ENCODE results near the gene NECAP2. TPM values are rescaled to one million over a fixed set of nuclear protein-coding genes. Genes with fewer than 3 reads are reported as not detected.
"Not testable (repeated sequence)": the region's sequence is repeated elsewhere in the genome, so short reads cannot be mapped to it uniquely, and the experiment has no call there.

Gene NECAP2
- total RNA-seq, 1 donor from 2014 or later = 51.3 TPM

GRCh38 chr1:16425125-16426025 is 15.1 kb upstream of the NECAP2 start:
- DNase-seq (ENCODE audit: low spot score) = no peak

GRCh38 chr1:16430606-16431005 is 9.9 kb upstream of the NECAP2 start:
- DNase-seq (ENCODE audit: low spot score) = no peak

- no peak for DNase-seq (ENCODE audit: low spot score)
Measured at GRCh38 chr1:16433030-16433429, 7.5 kb upstream of the NECAP2 start.

GRCh38 chr1:16434007-16434406 is 6.5 kb upstream of the NECAP2 start:
- DNase-seq (ENCODE audit: low spot score) = no peak

- DNase-seq (ENCODE audit: low spot score) = no peak
Measured at GRCh38 chr1:16434501-16434900, 6.0 kb upstream of the NECAP2 start.

GRCh38 chr1:16436946-16437474 is 3.5 kb upstream of the NECAP2 start, which contains the start of gene SPATA21:
SPATA21 (minus strand) TSS chr1:16437424; CDS start chr1:16431371, 6,053 bp downstream.
- no peak for DNase-seq (ENCODE audit: low spot score)

GRCh38 chr1:16438516-16438915 is 2.0 kb upstream of the NECAP2 start:
- DNase-seq (ENCODE audit: low spot score) = no peak

GRCh38 chr1:16438924-16439323 is 1.6 kb upstream of the NECAP2 start:
- no peak for DNase-seq (ENCODE audit: low spot score)

DNA sequence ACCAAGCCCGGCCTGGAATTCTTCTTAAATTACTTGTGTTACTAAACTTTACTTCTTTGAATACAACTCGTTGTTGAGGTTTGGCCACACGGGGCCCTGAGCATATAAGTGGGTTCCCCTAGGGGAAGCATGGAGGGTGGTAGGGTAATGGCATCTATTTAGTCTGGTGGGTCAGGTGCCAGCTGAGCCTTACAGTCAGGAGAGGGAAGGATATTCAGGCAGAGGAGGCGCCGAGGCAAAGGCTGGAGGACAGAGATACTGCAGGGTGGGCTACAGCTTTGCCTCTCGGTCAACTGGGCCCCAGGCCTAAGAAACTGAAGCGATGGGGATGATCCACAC is 424 bp upstream of the NECAP2 start:
- no peak for DNase-seq (ENCODE audit: low spot score)

DNA sequence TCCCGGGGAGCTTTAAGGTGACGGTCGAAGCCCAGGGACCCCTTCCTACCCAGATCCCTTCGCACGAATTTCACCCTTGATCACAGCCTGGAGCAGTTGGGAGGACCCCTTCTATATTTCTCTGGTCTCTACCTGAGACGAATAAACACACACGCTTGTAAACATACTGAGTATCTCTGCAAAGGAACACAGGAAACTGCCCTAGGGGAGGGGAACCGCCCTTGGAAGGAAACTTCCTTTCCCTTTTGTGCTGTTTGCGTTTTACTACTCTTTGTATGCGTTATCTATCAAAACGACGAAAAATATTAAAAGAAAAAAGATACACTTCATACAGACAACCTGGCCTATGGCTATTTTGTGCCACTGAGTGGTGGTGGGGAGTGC is 750 bp downstream of the NECAP2 start:
- DNase-seq (ENCODE audit: low spot score) = peak; percentile 10

DNA sequence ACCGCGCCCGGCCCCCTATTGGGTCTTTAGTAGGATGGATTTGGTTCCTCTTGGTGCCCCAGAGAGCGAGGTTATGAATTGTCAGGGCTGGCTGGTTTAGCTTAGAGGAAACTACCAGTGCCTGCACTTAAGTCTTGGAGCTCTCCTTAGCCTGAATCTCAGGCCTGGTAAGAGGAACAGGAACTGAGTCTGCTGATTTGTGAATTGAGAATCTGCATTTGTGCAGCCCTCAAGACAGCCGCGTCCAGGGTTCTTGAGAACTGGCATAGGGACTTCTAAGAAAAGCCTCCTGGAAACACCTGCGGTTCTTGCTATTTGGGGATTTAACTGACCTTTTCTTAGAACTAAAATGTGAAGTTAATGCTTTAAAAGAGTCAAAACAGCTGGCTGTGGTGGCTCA is 1.7 kb downstream of the NECAP2 start:
- DNase-seq (ENCODE audit: low spot score) = peak; percentile 27

DNA sequence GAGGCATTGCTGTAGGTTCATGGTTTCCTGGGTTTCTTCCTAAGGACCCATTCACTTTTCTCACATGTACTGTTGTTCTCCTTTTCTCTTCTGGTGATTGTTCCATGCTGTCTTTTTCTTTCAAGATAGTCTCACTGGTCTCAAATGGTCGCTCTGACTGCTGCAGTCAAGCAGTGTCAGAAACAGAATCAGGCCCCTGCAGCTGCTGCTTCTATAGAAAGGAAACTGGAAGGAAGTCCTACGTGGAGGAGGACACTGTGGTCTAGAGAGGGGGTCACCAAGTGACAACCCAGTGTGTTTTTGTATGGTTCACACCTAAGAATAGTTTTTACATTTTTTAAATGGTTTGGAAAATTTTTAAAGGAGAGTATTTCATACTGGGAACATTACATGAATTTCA is 2.4 kb downstream of the NECAP2 start:
- DNase-seq (ENCODE audit: low spot score) = no peak

DNA sequence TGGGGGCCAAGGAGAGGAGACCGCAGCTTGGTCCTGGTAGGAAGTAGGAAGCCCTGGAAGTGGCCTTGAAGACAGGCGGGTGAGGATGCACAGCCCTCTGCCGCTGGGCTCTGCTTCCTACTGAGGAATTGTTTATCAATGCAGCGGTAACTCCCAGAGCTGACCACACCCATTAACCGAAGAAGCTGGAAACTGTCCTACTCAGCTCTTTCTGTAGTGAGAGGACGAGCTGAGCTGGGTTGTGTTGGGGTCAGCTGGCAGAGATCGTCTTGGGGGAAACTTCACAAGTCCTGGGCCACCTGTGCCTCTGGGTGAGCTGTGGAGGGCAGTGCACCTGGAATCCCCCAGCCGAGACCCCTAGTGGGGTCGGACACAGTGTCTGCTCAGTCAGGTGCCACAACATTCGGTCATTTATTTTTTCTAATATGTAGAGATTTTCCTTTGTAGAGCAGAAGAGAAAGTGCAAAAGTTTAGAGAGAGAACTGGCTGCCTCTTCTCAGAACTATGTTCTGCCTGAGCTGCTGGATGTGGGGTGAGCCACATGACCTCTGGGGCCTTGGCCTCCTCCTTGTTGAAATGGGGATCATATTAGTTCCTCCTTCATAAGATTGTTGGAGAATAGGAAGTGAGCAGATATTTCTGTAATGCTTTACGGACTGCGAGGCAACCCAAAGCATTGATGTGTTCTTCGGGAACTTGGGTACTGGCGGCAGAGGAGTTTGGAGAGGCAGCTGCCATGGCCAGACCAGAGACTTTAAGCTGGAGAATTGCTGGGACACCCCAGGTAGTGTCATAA is 3.6 kb downstream of the NECAP2 start:
- peak; percentile 9 for DNase-seq (ENCODE audit: low spot score)

DNA sequence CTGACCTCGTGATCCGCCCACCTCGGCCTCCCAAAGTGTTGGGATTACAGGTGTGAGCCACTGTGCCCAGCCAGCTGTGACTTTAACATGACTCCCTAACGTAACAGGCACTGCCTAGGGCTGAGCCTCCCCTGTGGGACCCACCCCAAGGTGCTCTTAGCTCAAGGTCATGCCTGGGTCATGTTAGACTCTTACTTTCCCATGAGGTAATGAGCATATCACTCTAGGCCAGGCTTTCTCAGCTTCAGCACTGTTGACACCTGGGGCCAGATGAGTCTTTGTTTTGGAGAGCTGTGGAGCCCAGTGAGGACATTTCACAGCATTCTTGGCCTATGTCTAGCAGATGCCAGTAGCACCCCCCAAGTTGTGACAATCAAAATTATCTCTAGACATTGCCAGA is 4.5 kb downstream of the NECAP2 start:
- DNase-seq (ENCODE audit: low spot score) = no peak

- no peak for DNase-seq (ENCODE audit: low spot score)
Measured at GRCh38 chr1:16446116-16446515, 5.6 kb downstream of the NECAP2 start.

DNA sequence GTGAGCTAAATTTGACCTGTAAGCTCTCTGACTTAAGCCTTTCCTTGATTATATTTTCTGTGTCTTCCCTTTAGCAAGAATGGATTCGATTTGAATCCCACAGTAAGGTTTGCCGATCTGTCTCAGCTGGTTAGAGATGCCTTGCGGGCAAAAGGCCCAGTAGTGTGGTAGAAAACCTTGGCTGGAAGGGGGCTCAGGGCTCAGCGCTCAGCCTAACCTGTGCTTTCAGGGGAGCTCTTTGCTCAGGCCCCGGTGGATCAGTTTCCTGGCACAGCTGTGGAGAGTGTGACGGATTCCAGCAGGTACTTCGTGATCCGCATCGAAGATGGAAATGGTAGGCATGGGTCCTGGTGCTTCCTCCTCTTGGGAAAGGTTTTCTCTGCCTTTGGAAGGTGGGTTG is 7.1 kb downstream of the NECAP2 start:
- no peak for DNase-seq (ENCODE audit: low spot score)

DNA sequence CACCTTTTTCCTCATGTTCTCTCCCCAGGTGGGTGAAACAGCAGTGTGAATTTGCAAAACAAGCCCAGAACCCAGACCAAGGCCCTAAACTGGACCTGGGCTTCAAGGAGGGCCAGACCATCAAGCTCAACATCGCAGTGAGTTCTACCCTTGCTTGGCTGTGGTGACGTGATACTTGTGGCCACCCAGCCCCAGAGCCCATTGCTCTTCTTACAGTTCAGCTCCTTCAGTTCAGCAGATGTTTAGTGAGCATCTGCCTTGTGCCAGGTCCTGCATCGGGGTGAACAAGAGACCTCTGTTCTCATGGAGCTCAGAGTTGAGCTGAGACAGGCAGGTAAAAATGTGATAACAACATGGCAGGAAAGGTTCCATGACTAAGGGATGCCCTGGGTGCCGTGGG is 8.5 kb downstream of the NECAP2 start:
- DNase-seq (ENCODE audit: low spot score) = no peak

- DNase-seq (ENCODE audit: low spot score) = no peak
Measured at GRCh38 chr1:16449666-16450065, 9.1 kb downstream of the NECAP2 start.

DNA sequence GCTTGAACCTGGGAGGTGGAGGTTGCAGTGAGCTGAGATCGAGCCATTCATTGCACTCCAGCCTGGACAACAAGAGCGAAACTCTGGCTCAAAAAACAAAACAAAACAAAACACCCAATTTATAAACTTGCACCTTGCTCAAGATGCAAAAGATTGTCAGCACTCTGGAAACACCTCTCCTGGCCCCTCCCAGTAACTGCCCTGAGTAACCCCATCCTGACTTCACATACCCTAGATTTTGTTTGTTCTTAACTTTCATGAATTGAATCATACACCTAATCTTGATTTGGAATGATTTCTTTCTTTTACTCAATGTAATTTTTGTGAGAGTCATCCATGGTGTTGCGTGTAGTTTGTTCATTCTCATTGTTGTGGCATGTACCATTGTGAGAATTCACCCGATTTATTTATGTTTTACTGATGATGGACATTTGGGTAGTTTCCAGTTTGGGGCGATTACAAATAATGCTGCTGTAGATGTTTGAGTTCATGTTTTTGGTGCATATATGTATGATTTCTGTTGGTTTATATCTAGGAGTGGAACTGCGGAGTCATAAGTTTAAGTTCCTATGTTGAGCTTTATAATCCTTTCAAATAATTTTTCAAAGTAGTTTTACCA is 10.4 kb downstream of the NECAP2 start:
- DNase-seq (ENCODE audit: low spot score) = no peak

DNA sequence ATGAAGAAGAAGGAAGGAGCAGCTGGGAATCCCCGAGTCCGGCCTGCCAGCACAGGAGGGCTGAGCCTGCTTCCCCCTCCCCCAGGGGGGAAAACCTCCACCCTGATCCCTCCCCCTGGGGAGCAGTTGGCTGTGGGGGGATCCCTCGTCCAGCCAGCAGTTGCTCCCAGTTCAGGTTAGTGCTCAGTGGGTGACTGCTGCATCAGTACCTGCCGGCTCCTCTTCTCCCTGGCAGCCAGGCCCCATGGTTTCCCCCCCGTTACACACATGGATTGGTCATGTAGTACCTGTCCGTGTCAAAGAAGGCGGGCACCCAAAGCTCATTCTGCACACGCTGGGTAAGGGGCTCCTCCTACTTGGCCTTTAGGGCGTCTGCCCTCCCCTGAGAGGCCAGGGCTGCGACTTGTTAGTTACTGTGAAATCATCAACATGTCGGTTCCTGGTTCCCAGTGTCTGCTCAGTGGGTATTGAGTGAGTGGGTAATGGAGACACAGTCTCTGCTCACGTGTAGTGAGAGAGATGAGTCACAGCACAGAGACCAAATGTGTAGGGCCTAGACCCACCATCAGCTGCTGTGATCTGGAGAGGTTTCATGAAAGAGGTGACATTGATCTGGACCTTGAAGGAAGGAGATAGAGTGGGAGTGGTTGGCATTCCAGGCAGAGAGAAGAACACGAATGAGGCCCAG is 11.5 kb downstream of the NECAP2 start:
- DNase-seq (ENCODE audit: low spot score) = no peak

DNA sequence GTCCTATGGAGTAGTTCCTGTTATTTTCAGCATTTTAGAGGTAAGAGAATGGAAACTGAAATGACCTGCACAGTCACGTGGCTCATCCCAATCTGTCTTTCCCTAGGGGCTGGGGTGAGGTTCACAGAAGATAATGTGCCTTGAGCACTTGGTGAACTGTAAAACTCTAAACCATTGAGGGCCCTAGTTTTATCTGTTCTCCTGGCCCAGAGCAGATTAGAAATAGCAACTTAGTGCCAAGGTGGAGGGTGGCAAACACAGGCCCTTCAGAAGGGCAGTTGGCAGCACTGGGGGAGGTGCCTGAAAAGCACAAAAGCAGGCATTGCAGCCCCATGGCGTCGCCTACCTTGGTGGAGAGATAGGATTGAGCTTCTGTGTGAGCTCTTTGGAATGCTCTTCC is 14.4 kb downstream of the NECAP2 start:
- DNase-seq (ENCODE audit: low spot score) = not testable (repeated sequence)

DNA sequence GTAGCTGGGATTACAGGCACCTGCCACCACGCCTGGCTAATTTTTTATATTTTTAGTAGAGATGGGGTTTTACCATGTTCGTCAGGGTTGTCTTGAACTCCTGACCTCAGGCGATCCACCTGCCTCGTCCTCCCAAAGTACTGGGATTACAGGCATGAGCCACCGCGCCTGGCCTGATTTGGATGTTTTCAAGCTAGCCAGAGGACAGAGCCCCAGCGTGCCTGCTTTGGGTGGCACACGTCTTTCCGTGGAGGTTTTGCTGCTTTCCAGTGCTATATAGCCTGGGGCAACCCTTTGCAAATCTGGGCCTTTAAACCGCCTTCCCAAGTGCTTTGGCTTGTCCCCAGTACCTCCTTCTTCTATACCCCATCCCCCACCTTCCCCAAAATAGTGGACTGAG is 15.6 kb downstream of the NECAP2 start:
- DNase-seq (ENCODE audit: low spot score) = not testable (repeated sequence)
